Uterus (tissue), 2 donors: ENCODE measurements around the gene PRKACA.

Experiments used
- POLR2A ChIP-seq, 2 donors: fragments of 450-650 bp; IDR thresholded peaks; one replicate each; pipeline ENCODE4 v1.6.1; 2016; ENCODE audit warnings: antibody characterized with exemption in 2 of 2, mild to moderate bottlenecking in 1 of 2, moderate library complexity in 1 of 2
- TF ChIP-seq, protein P1 (sequence below), 4 experiments: fragments of 200-600 bp in 2 of 4; fragments of 450-650 bp in 2 of 4; sonication (generic) in 2 of 4; IDR thresholded peaks; one replicate each; pipeline ENCODE4 v1.5.1; 2016 to 2019; ENCODE audit warnings: antibody characterized with exemption in 4 of 4, mild to moderate bottlenecking in 2 of 4, moderate library complexity in 1 of 4

DNA sequence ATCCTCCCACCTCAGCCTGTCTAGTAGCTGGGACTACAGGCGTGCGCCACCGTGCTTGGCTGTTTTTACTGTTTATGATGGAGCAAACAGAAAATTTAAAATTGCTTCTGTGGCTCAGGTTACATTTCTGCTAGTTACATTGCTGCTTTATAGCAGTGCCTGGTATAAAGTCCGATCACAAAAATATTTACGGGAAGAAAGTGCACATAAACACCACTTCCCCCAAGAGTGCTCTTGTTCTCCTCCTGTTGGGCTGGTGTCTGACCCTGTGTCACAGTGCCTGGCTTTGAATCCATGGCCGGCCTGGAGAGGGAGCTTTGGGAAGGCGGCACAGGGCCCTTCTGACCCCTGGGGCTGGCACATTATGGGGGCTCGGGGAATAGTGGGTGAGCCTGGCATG lies 11.9 kb downstream of the PRKACA start:
- TF ChIP-seq, protein P1, sequence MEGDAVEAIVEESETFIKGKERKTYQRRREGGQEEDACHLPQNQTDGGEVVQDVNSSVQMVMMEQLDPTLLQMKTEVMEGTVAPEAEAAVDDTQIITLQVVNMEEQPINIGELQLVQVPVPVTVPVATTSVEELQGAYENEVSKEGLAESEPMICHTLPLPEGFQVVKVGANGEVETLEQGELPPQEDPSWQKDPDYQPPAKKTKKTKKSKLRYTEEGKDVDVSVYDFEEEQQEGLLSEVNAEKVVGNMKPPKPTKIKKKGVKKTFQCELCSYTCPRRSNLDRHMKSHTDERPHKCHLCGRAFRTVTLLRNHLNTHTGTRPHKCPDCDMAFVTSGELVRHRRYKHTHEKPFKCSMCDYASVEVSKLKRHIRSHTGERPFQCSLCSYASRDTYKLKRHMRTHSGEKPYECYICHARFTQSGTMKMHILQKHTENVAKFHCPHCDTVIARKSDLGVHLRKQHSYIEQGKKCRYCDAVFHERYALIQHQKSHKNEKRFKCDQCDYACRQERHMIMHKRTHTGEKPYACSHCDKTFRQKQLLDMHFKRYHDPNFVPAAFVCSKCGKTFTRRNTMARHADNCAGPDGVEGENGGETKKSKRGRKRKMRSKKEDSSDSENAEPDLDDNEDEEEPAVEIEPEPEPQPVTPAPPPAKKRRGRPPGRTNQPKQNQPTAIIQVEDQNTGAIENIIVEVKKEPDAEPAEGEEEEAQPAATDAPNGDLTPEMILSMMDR (IDR thresholded peaks at IDR 0.05), result no peak
- no peak for TF ChIP-seq POLR2A (IDR thresholded peaks at IDR 0.05)
